ENCODE measurements around the gene DAZL. TPM values are rescaled to one million over a fixed set of nuclear protein-coding genes. Genes with fewer than 3 reads are reported as not detected.

DAZL gene
- polyA plus RNA-seq, 3 donors, result not detected

GRCh38 chr3:16559653-16560365, 45.4 kb downstream of the DAZL start:
- Histone ChIP-seq H3K27me3 (ENCODE audit: control insufficient read depth in 2 of 2, insufficient read depth in 2 of 2, low read length in 2 of 2) (no peaks in the 10 kb centered on the region), H3K9me3 (replicated peaks in 1 of 2; ENCODE audit: control insufficient read depth in 1 of 2, insufficient read depth in 1 of 2, low read length in 2 of 2) (no peaks in the 10 kb centered on the region), H2AFZ (ENCODE audit: insufficient read depth, low read depth, low read length, poor library complexity, severe bottlenecking) (no peak overlapping the region), H3K27ac (ENCODE audit: low read depth in 1 of 2, low read length in 2 of 2) (no peak overlapping the region), H3K36me3 (replicated peaks in 1 of 2; ENCODE audit: control insufficient read depth in 1 of 2, insufficient read depth in 2 of 2, low read length in 2 of 2) (no peaks in the 10 kb centered on the region), H4K20me1 (ENCODE audit: insufficient read depth, low read length) (no peaks in the 10 kb centered on the region), H3K9ac (ENCODE audit: insufficient read depth, low read length, poor library complexity, severe bottlenecking) (no peak overlapping the region), H3K4me1 (ENCODE audit: control insufficient read depth in 1 of 2, insufficient read depth in 2 of 2, low read length in 2 of 2) (no peaks in the 10 kb centered on the region), H3K4me2 (replicated peaks; ENCODE audit: extremely low read depth, low read length, poor library complexity, severe bottlenecking) (no peak overlapping the region), H3K79me2 (ENCODE audit: insufficient read depth, low read length) (no peaks in the 10 kb centered on the region), H3K4me3 (replicated peaks in 1 of 3; ENCODE audit: low read depth in 2 of 3, low read length in 3 of 3) (no peak overlapping the region)
- intact Hi-C loops (cut with micrococcal nuclease), result no loop called here
- 97% methylated on average over 3 of the region's 5 CpGs for WGBS (ENCODE audit: insufficient coverage)
- no peak for DNase-seq
- H3K27me3 Mint-ChIP-seq (ENCODE audit: low read depth in 3 of 3), result peaks cover 2% of the 10 kb centered on the region in 3 donors
- H3K4me1 Mint-ChIP-seq, result no peaks in the 10 kb centered on the region
- H3K36me3 Mint-ChIP-seq, result no peaks in the 10 kb centered on the region
- no peak for TF ChIP-seq CTCF (IDR thresholded peaks at IDR 0.05)
- H3K27ac Mint-ChIP-seq, result no peak overlapping the region
- peaks cover 0 to 6% (median 1%) of the 10 kb centered on the region in 7 donors for H3K9me3 Mint-ChIP-seq
- H3K4me3 Mint-ChIP-seq, result no peak overlapping the region

GRCh38 chr3:16554126-16554525, 51.1 kb downstream of the DAZL start:
- DNase-seq, result no peak
- TF ChIP-seq CTCF (IDR thresholded peaks at IDR 0.05), result no peak
- Histone ChIP-seq H3K27me3 (ENCODE audit: control insufficient read depth in 2 of 2, insufficient read depth in 2 of 2, low read length in 2 of 2) (no peaks in the 10 kb centered on the region), H3K9ac (ENCODE audit: insufficient read depth, low read length, poor library complexity, severe bottlenecking) (no peak overlapping the region), H3K9me3 (replicated peaks in 1 of 2; ENCODE audit: control insufficient read depth in 1 of 2, insufficient read depth in 1 of 2, low read length in 2 of 2) (no peaks in the 10 kb centered on the region), H3K4me3 (replicated peaks in 1 of 3; ENCODE audit: low read depth in 2 of 3, low read length in 3 of 3) (no peak overlapping the region), H2AFZ (ENCODE audit: insufficient read depth, low read depth, low read length, poor library complexity, severe bottlenecking) (no peak overlapping the region), H4K20me1 (ENCODE audit: insufficient read depth, low read length) (no peaks in the 10 kb centered on the region), H3K79me2 (ENCODE audit: insufficient read depth, low read length) (no peaks in the 10 kb centered on the region), H3K36me3 (replicated peaks in 1 of 2; ENCODE audit: control insufficient read depth in 1 of 2, insufficient read depth in 2 of 2, low read length in 2 of 2) (no peaks in the 10 kb centered on the region), H3K27ac (ENCODE audit: low read depth in 1 of 2, low read length in 2 of 2) (no peak overlapping the region), H3K4me1 (ENCODE audit: control insufficient read depth in 1 of 2, insufficient read depth in 2 of 2, low read length in 2 of 2) (no peaks in the 10 kb centered on the region), H3K4me2 (replicated peaks; ENCODE audit: extremely low read depth, low read length, poor library complexity, severe bottlenecking) (no peak overlapping the region)
- Mint-ChIP-seq H3K4me3 (no peak overlapping the region), H3K4me1 (peaks cover 2% of the 10 kb centered on the region), H3K27ac (no peak overlapping the region), H3K9me3 (peaks cover 0 to 1% (median 0%) of the 10 kb centered on the region in 7 donors), H3K36me3 (no peaks in the 10 kb centered on the region), H3K27me3 (ENCODE audit: low read depth in 3 of 3) (peaks cover 0 to 2% (median under 1%) of the 10 kb centered on the region in 3 donors)
- intact Hi-C loops (cut with micrococcal nuclease), result loop anchor here (5.0 kb wide), 1 partner anchor 287 kb away; the partner anchor contains the start of gene OXNAD1 (in 2 of the 2)
- WGBS (ENCODE audit: insufficient coverage), result 92% methylated on average over 4 of the region's 4 CpGs
